SJCRH30 (cell line): ENCODE data around the gene FOXF1. TPM values are rescaled to one million over a fixed set of nuclear protein-coding genes. Genes with fewer than 3 reads are reported as not detected.

ENCODE experiments used
- DNase-seq, 2 experiments: peaks; one replicate each; pipeline ENCODE4 v3.0.0-alpha.2; 2015 to 2020
- H3K27ac ChIP-seq: fragments of 250-450 bp; sonication (Bioruptor Pico); 2 replicates; pipeline ENCODE4 v1.5.1; 2020; ENCODE audit warnings: mild to moderate bottlenecking, moderate library complexity
- H3K27me3 ChIP-seq: fragments of 250-450 bp; sonication (Bioruptor Pico); 2 replicates; pipeline ENCODE4 v1.5.1; 2020; ENCODE audit warnings: mild to moderate bottlenecking, moderate library complexity
- H3K36me3 ChIP-seq: fragments of 250-450 bp; sonication (Bioruptor Pico); 2 replicates; pipeline ENCODE4 v1.5.1; 2020; ENCODE audit warnings: mild to moderate bottlenecking, moderate library complexity
- H3K4me1 ChIP-seq: fragments of 250-450 bp; sonication (Bioruptor Pico); 2 replicates; pipeline ENCODE4 v1.5.1; 2020; ENCODE audit warnings: mild to moderate bottlenecking, moderate library complexity
- H3K4me3 ChIP-seq: fragments of 250-450 bp; sonication (Bioruptor Pico); 2 replicates; pipeline ENCODE4 v1.5.1; 2020; ENCODE audit warnings: mild to moderate bottlenecking, moderate library complexity
- H3K9me3 ChIP-seq: fragments of 250-450 bp; sonication (Bioruptor Pico); replicated peaks from 2 replicates; pipeline ENCODE4 v1.5.1; 2020; ENCODE audit warnings: mild to moderate bottlenecking, moderate library complexity
- total RNA-seq: library from RNA; depleted of rRNA; stranded (reverse); fragments of >200 nt; shearing (Covaris generic); gene quantifications from 2 replicates; pipeline ENCODE4 v1.2.3, GENCODE V29; 2014

FOXF1 gene
- total RNA-seq, 1 experiment from 2014 or later = 24.9 TPM

DNA sequence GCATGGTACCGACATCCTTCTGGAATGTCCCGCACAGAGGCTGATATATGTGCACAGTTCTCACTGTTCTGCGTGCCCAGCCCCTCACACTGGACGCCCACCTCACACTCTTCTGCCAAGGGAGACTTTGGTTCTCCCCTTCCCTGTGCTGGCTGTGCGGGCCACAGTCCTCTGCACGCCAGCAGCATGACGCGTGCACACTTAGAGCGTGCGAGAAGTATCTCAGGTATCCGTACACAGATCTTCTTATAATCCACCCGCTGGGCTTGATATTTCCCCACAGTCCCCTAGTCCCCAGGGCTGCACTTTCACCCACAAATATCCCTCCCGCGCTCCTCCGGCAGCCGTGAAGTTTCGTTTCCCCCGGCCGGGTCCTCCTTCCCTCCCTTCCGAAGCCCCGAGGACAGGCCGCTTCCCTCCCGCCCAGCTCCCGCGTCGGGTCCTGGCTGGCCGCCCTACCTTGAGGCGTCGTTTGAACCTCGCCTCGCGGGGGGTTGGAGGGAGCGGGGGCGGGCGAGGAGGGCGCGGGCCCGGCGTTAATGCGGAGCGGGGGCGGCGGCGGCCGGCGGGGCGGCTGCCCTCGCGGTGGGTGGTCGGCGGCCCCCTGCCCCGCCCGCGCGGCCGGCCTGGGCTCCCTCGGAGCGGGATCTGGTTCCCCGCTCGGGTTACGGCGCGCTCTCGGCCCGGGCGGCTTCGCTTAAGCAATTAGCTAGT is 5.0 kb upstream of the FOXF1 start:
- H3K36me3 ChIP-seq = no peaks in the 10 kb centered on the region
- peak overlapping the region; percentile 77 for H3K27ac ChIP-seq
- no peaks in the 10 kb centered on the region for H3K9me3 ChIP-seq
- no peaks in the 10 kb centered on the region for H3K27me3 ChIP-seq
- peaks cover 39% of the 10 kb centered on the region for H3K4me1 ChIP-seq
- H3K4me3 ChIP-seq = peak overlapping the region; percentile 50
- peak; percentile 48 to 56 for DNase-seq

DNA sequence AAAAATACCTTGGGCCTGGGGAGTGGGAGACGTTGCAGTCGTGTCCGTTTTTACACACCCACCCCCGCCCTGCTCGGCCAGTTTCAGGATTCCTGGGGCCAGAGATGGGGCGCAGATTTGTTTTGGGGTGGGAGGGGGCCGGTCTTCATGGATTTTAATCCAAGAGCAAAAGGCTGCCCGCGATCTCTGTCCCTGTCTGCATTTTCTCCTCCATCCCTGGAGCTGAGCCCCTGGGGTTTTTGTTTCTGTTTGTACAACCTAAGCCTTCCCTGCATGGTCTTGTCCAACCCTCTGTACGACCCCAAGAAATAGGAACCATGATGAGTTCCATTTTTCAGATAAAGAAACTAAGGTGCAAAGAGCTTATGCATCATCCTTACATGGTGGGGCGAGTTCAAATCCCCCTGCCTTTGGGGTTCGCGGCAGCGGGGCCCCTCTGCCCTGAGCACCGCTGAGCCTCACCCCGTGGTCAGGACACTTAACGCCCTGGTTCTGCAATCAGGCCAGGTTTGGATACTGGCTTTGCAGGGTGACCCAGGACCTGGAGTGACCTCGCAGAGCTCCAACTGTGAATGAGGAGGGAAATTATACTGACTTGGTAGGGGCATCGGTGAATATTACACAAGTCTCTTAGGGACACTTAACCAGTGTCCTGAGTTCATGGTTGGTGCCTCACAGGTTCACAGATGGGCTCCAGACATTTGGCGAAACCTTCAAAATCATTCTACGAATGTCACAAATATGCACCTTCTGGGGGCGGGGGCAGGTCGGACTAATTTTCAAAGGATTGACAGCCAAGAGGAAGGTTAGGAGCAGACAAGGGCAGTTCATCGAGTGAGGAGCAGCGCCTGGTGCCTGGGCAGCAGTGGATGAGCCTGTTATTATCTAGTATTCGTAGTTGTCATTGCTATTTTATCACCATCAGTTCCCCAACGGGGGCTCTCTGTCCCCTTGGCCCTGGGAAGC is 4.1 kb upstream of the FOXF1 start:
- Histone ChIP-seq H3K36me3 (no peaks in the 10 kb centered on the region), H3K27ac (peak overlapping the region; percentile 77; the same call in 1 of the 2 replicates), H3K4me1 (peaks cover 30% of the 10 kb centered on the region; the same call in 1 of the 2 replicates), H3K27me3 (no peaks in the 10 kb centered on the region), H3K4me3 (peak overlapping the region; percentile 50), H3K9me3 (no peaks in the 10 kb centered on the region)
- peak in 1 of 2 experiments; percentile 25 for DNase-seq

DNA sequence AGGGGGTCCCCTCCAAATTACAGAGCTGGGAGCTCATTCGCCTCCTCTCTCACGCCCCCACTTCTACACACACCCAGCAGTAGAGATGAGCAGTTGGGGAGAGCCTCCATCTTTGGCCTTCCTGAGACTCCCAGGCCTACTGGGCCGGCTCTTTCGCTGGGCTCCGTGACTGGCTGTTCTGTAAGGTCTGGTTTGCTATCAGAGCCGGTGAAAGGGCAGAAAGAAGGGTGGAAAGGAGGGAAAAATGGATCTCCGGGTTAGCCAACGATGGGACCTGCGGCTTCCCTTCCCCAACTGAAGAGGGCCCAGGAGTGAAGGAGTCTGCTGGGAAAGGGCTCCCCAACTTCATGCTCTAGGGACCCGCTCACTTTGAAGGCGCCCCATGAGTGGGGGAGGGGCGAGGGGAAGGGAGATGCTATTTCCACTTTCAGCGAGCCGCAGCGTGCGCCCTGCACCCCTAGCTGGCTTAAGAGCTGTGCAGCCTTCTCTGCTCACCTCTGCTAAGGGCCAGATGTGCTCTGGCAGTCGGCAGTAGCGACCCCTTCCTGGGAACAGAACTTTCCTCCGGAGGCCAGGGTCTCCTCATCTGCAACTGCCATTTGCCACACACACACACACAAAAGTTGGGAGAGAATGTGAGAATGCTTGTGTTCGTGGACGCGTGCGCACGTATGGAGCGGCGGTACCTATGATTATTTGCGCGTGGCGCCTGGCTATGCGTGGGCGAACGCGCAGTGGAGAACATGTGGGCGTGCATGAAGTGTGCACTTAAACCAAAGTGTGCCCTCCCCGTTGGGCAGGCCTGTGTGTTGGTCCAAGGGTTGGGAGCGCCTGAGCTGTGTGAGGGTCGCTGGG is 2.9 kb upstream of the FOXF1 start:
- Histone ChIP-seq H3K36me3 (no peaks in the 10 kb centered on the region), H3K27ac (no peak overlapping the region; the same call in 1 of the 2 replicates), H3K27me3 (no peaks in the 10 kb centered on the region), H3K4me3 (peak overlapping the region; percentile 67; the same call in 1 of the 2 replicates), H3K9me3 (no peaks in the 10 kb centered on the region), H3K4me1 (peaks cover 19% of the 10 kb centered on the region; the same call in 1 of the 2 replicates)
- DNase-seq = no peak

DNA sequence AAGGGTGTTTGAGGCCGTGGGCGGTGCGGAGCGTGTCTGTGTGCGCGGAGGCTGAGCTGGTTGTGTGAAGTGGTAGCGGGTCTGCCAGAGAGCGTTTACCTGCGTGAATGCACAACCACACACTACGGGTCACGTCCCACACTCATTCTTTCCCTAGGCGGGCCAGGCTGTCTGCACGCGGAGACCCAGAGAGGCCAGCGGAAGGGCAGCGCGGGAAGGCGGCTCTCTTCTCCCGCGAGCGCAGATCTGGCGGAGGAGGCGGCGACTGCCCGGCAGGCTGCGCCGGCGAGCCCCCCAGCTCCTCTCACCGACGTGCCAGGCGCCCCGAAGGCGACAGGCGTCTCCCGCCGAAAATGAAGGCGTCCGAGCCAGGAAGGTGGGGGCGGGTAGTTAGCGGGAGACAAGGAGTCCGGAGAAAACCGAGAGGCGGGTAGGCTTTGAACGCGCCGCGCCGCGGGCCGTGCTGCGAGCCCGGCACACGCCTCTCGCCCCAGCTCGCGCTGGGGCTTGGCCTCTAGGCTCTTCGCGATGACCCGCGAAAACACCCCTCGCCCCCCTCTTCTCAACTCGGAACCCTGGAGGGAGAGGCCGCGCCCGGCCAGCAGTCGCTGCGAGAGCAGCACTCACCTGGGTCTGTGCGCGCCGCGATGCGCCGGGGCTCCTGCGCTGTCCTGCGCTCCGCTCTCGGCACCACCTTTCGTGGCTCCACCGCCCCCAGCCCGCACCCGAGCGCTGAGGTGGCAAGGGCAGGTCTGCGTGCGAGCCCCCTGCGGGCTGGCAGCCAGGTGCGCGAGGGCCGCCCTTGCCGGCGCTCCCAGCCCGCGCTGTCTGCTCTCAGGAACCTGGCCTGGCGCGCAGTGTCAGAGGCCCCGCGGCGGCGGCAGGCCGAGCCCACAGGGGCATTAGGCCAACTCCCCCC is 2.0 kb upstream of the FOXF1 start:
- Histone ChIP-seq H3K27ac (peak overlapping the region; percentile 89), H3K9me3 (no peaks in the 10 kb centered on the region), H3K36me3 (no peaks in the 10 kb centered on the region), H3K4me1 (peaks cover 12% of the 10 kb centered on the region; the same call in 1 of the 2 replicates), H3K4me3 (peak overlapping the region; percentile 67), H3K27me3 (no peaks in the 10 kb centered on the region)
- DNase-seq = no peak

DNA sequence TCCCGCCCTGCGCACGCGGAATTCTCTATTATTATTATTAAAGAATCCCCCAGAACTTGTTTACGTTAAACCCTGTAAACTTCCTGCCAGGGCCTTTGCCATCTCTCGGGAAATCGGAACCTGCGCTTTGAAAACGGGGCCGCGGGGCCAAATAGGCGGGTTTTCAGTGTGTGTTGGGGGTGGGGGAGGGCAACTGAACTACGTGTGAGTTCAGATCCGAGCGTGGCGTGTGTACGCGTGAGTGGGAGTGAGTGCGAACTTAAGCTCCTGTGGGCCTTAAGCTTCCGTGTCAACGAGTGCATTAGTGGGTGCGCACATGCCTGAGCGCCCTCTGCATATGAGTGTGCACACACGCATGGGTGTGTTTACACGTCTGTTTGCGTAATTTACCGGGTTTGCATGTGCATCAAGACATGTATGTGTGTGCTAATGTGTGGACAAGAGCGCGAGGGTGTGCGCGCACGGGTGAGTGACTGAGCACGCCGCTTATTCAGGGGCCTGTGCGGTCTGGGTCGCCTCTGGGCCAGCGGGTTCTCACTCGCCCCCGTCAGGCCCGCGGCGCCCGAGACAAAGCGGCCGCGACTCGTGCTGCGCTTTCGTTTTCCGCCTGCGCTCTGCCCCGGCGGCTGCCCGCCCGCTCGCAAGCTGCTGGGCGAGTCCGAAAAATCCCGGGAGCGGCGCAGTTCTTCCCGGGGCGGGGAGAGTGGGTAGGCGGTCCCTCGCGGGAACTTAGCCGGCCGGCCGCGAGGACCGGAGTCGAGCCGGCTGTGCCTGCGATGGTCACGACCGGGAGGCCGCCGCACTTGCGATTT is 1.2 kb upstream of the FOXF1 start:
- Histone ChIP-seq H3K36me3 (peaks cover 7% of the 10 kb centered on the region), H3K27ac (peak overlapping the region; percentile 89), H3K4me1 (peaks cover 12% of the 10 kb centered on the region; the same call in 1 of the 2 replicates), H3K27me3 (no peaks in the 10 kb centered on the region), H3K4me3 (peak overlapping the region; percentile 67), H3K9me3 (no peaks in the 10 kb centered on the region)
- peak; percentile 65 to 67 for DNase-seq

DNA sequence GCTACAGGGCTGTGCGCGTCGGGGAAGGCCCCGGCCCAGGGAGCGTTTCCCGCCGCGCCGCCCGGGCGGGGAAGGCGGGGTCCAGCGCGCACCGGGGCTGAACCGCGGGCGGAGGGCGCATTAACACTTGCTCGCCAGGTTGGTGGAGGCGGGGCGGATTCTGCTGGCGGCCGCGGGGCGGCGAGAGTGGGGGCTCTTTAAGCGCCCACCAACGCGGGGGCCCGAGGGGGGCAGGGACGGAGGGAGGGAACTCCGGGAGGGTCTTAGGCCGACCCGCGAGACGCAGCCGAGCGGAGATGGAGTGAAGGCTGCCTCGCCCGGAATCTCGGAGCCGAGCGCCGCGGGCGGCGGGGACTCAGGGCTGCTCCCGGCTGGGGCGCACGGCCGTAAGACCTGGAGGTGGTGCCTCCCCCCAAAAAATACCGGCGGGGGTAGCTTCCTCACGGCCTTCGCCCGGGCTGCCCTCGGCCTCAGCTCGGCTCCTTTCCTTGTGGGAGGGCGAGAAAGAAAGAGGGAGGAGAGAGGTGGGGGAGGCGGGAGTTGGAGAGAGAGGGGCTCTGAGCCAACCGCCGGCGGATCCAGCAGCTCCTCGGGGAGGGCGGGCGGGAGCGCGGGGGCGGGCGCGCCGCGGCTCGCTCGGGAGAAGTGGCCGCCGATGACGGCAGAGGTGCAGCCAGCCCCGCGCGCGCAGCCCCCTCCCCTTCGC is 415 bp upstream of the FOXF1 start:
- Histone ChIP-seq H3K27me3 (no peaks in the 10 kb centered on the region), H3K27ac (peak overlapping the region; percentile 89)

DNA sequence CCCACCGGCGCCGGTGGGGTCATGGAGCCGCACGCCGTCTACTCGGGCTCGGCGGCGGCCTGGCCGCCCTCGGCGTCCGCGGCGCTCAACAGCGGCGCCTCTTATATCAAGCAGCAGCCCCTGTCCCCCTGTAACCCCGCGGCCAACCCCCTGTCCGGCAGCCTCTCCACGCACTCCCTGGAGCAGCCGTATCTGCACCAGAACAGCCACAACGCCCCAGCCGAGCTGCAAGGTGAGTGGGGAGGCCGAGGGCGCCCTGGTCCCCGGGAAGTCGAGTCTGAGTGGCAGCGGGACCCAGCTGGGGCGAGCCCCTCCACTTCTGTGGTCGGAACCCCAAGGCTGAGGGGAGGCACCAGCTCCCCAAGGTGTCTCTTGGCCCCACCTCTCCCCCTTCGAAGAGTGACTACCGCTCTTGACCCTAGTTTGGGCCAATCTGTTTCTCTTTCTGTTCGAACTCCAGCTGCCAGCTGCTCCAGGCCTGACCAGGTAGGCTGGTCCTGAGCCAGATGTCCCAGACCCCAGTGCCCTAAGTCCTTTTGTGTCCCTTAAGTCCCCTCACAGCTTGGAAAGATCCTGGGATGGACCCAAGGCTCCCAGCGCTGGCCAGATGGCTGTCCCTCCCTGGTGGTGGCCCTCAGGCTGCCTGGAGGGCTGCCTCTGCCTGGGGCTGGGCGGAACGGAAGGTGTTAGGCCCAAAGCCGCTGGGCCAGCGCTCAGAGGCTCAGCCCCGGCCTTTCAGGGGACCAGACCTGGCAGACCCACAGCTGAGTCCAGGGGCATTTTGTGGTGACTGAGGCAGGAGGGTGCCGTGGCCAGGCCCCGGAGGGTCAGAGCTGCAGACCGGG is 1.2 kb downstream of the FOXF1 start:
- DNase-seq = peak in 1 of 2 experiments; percentile 36
- H3K36me3 ChIP-seq = peaks cover 20% of the 10 kb centered on the region
- H3K4me3 ChIP-seq = peak overlapping the region; percentile 67
- H3K27me3 ChIP-seq = no peaks in the 10 kb centered on the region
- no peaks in the 10 kb centered on the region for H3K9me3 ChIP-seq
- H3K27ac ChIP-seq = peak overlapping the region; percentile 76
- peaks cover 4% of the 10 kb centered on the region; the same call in 1 of the 2 replicates for H3K4me1 ChIP-seq

More for the DNA sequence above, 415 bp upstream of the FOXF1 start:
- Histone ChIP-seq H3K9me3 (no peaks in the 10 kb centered on the region), H3K4me1 (peaks cover 16% of the 10 kb centered on the region; the same call in 1 of the 2 replicates), H3K36me3 (peaks cover 15% of the 10 kb centered on the region), H3K4me3 (peak overlapping the region; percentile 67)
- peak; percentile 85 for DNase-seq

DNA sequence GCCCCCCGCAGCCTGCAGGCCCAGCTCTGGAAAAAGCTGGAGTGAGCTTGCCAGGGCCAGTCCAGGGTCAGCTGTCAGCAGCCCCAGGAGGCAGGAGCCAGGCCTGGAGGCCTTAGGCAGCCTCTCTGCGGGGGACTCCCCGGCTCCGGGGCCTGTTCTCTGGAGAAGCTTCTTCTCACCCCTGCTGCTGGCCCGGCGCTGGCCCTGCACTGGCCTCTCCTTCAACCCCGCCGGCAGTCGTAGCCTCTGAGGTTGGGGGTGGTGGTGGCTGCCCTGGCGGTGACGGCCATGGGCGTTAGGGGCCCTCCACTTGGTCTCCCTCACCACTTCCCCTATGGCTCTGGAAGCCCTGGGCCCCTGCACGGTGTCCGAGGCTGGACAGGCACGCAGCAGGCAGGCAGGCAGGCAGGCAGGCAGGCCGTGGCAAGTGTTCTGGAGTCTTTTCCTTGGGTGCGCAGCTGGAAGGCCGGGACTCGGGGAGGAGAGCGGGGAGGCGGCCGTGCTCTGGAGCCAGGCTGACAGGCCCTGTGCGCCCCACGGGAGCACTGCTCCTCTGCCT is 2.1 kb downstream of the FOXF1 start:
- DNase-seq = peak; percentile 47 to 52
- Histone ChIP-seq H3K4me1 (0 out of 2 replicates have a peak, but pooled peaks cover 4% of the 10 kb centered on the region), H3K9me3 (no peaks in the 10 kb centered on the region), H3K36me3 (peaks cover 20% of the 10 kb centered on the region), H3K27ac (peak overlapping the region; percentile 76; the same call in 1 of the 2 replicates), H3K4me3 (peak overlapping the region; percentile 67), H3K27me3 (no peaks in the 10 kb centered on the region)

DNA sequence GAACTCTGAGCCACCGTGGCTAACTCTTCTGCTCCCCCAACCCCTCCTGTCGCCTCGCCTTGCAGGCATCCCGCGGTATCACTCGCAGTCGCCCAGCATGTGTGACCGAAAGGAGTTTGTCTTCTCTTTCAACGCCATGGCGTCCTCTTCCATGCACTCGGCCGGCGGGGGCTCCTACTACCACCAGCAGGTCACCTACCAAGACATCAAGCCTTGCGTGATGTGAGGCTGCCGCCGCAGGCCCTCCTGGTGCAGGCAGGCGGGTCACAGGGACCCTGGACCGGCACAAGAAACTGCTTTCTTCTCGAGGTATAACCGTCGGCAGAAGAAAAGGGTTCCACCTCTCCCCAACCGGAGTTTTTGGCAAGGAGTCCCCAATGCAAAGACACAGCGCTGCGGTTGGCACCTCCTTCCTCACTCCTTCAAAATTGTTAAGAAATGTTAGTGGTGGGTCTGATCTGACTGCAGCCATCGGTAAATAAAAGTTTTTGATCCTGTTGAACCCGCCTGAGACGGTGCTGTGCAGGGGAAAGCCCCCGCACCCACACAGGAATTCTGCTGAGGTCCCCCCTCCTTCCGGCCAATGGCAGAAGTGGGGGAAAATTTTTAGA is 2.6 kb downstream of the FOXF1 start:
- 0 out of 2 replicates have a peak, but pooled peaks cover 4% of the 10 kb centered on the region for H3K4me1 ChIP-seq
- peak overlapping the region; percentile 76; the same call in 1 of the 2 replicates for H3K27ac ChIP-seq
- no peaks in the 10 kb centered on the region for H3K27me3 ChIP-seq
- H3K9me3 ChIP-seq = no peaks in the 10 kb centered on the region
- DNase-seq = no peak
- H3K4me3 ChIP-seq = peak overlapping the region; percentile 67
- H3K36me3 ChIP-seq = peaks cover 20% of the 10 kb centered on the region

DNA sequence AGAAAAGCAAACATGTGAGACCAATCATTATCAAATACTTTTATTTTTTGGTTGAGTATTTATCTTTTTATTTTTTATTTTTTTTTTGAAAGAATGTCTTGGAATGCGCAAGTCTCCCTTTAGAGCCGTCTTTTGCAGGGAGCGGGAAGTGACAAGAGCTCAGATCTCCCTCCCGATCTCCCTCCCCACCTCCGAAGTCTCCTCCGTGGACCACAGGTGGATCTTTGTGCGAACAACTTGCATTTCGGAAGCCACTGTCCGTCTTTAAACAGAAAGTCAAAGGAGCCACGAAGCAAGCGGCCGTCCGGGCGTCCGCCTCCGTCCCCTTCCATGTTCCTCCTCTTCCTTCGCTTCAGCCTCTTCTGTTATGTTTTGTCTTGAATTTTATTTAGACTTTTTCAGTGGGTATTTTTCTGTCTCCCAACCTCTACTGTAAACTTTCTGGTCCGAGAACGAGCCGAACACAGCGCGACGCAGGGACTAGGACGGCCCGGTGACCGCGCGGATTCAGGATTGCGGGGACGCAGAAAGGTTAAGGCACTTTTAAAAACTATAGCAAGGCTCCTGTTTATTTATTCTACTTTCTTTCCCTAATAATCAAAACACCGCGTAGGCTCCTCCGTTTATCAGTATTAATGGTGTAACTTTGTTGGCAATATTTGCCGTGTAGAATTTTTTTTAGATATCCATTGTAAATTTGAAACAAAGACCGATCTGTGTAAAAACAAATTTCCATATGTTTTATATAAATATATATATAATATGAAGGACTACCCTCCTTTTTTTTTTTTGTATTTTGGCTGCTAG is 3.3 kb downstream of the FOXF1 start:
- H3K4me3 ChIP-seq = peak overlapping the region; percentile 67
- H3K4me1 ChIP-seq = 0 out of 2 replicates have a peak, but pooled peaks cover 4% of the 10 kb centered on the region
- DNase-seq = peak in 1 of 2 experiments; percentile 17
- peaks cover 20% of the 10 kb centered on the region for H3K36me3 ChIP-seq
- H3K27me3 ChIP-seq = no peaks in the 10 kb centered on the region
- H3K9me3 ChIP-seq = no peaks in the 10 kb centered on the region
- H3K27ac ChIP-seq = peak overlapping the region; percentile 76; the same call in 1 of the 2 replicates
